Transverse colon (tissue), 3 donors: Measurements from ENCODE around the gene UBE4B.

ENCODE experiments used
- CTCF ChIP-seq, 5 experiments: fragments of 200-600 bp in 3 of 5; fragments of 450-650 bp in 2 of 5; sonication (generic) in 3 of 5; IDR thresholded peaks; 1 replicate in 2 of 5; 2 replicates in 3 of 5; pipeline ENCODE4 v1.5.1; 2016 to 2017; ENCODE audit warnings: antibody characterized with exemption in 5 of 5, inconsistent platforms in 3 of 5, mild to moderate bottlenecking in 2 of 5, moderate library complexity in 1 of 5
- EP300 ChIP-seq: sonication (generic); formaldehyde crosslinking; IDR thresholded peaks from one replicate; pipeline ENCODE4 v1.6.1; 2017; ENCODE audit warnings: antibody characterized with exemption, low read depth
- POLR2A ChIP-seq: fragments of 450-650 bp; IDR thresholded peaks from one replicate; pipeline ENCODE4 v1.6.1; 2016; ENCODE audit warnings: antibody characterized with exemption, mild to moderate bottlenecking, moderate library complexity

- no peak for TF ChIP-seq POLR2A
- no peak for TF ChIP-seq CTCF (IDR thresholded peaks at IDR 0.05)
- TF ChIP-seq EP300 = no peak
These were observed 28.5 kb downstream of the UBE4B start for GRCh38 chr1:10061276-10061675.
